ENCODE data around the gene EXOC3L4.

The EXOC3L4 gene

GRCh38 chr14:103101257-103101962, 6.9 kb downstream of the EXOC3L4 start:
- DNase-seq: no peak
- Mint-ChIP-seq H3K4me3 (no peak overlapping the region), H3K36me3 (ENCODE audit: insufficient read depth) (no peaks in the 10 kb centered on the region), H3K4me1 (ENCODE audit: low read depth in 2 of 2) (peaks cover 9 to 12% of the 10 kb centered on the region in 2 donors), H3K27me3 (peaks cover 43 to 74% of the 10 kb centered on the region in 2 donors), H3K27ac (no peak overlapping the region), H3K9me3 (no peaks in the 10 kb centered on the region)
- no peak for ATAC-seq (replicated peaks)

GRCh38 chr14:103101963-103102688, 7.6 kb downstream of the EXOC3L4 start:
- no peak overlapping the region for H3K27ac Mint-ChIP-seq
- H3K9me3 Mint-ChIP-seq: no peaks in the 10 kb centered on the region
- no peak for ATAC-seq (replicated peaks)
- peaks cover 36 to 74% of the 10 kb centered on the region in 2 donors for H3K27me3 Mint-ChIP-seq
- H3K36me3 Mint-ChIP-seq (ENCODE audit: insufficient read depth): no peaks in the 10 kb centered on the region
- peaks cover 9 to 10% of the 10 kb centered on the region in 2 donors for H3K4me1 Mint-ChIP-seq (ENCODE audit: low read depth in 2 of 2)
- DNase-seq: no peak
- H3K4me3 Mint-ChIP-seq: no peak overlapping the region

- Mint-ChIP-seq H3K27me3 (peaks cover 29 to 73% of the 10 kb centered on the region in 2 donors), H3K9me3 (no peaks in the 10 kb centered on the region), H3K27ac (no peak overlapping the region), H3K4me3 (peak overlapping the region in 1 of 2 donors; percentile 36), H3K36me3 (ENCODE audit: insufficient read depth) (no peaks in the 10 kb centered on the region), H3K4me1 (ENCODE audit: low read depth in 2 of 2) (peaks cover 9 to 10% of the 10 kb centered on the region in 2 donors)
- DNase-seq (no peak), ATAC-seq (replicated peaks) (no peak)
Measured at GRCh38 chr14:103102689-103103260, 8.2 kb downstream of the EXOC3L4 start.

GRCh38 chr14:103103461-103104388, 9.2 kb downstream of the EXOC3L4 start:
- H3K27me3 Mint-ChIP-seq: peaks cover 28 to 69% of the 10 kb centered on the region in 2 donors
- no peaks in the 10 kb centered on the region for H3K9me3 Mint-ChIP-seq
- DNase-seq: no peak
- H3K4me3 Mint-ChIP-seq: peak overlapping the region in 1 of 2 donors; percentile 36
- ATAC-seq (replicated peaks): no peak
- peaks cover 9 to 10% of the 10 kb centered on the region in 2 donors for H3K4me1 Mint-ChIP-seq (ENCODE audit: low read depth in 2 of 2)
- no peaks in the 10 kb centered on the region for H3K36me3 Mint-ChIP-seq (ENCODE audit: insufficient read depth)
- H3K27ac Mint-ChIP-seq: no peak overlapping the region

GRCh38 chr14:103104389-103104653, 9.8 kb downstream of the EXOC3L4 start:
- Mint-ChIP-seq H3K9me3 (no peaks in the 10 kb centered on the region), H3K4me3 (no peak overlapping the region), H3K27ac (no peak overlapping the region), H3K4me1 (ENCODE audit: low read depth in 2 of 2) (peaks cover 9 to 10% of the 10 kb centered on the region in 2 donors), H3K27me3 (peaks cover 28 to 69% of the 10 kb centered on the region in 2 donors), H3K36me3 (ENCODE audit: insufficient read depth) (no peaks in the 10 kb centered on the region)
- ATAC-seq (replicated peaks): no peak
- no peak for DNase-seq

- no peak overlapping the region for H3K27ac Mint-ChIP-seq
- peaks cover 28 to 72% of the 10 kb centered on the region in 2 donors for H3K27me3 Mint-ChIP-seq
- peak overlapping the region; percentile 1 to 37 for H3K4me3 Mint-ChIP-seq
- H3K9me3 Mint-ChIP-seq: no peaks in the 10 kb centered on the region
- H3K4me1 Mint-ChIP-seq (ENCODE audit: low read depth in 2 of 2): peaks cover 9 to 10% of the 10 kb centered on the region in 2 donors
- peak; percentile 94 for ATAC-seq (replicated peaks)
- no peaks in the 10 kb centered on the region for H3K36me3 Mint-ChIP-seq (ENCODE audit: insufficient read depth)
- peak; percentile 64 to 75 (median 70) for DNase-seq
Measured at GRCh38 chr14:103104654-103105452, 10.3 kb downstream of the EXOC3L4 start.

- ATAC-seq (replicated peaks) (no peak), DNase-seq (no peak)
- H3K4me3 Mint-ChIP-seq: peak overlapping the region in 1 of 2 donors; percentile 20
- peaks cover 31 to 72% of the 10 kb centered on the region in 2 donors for H3K27me3 Mint-ChIP-seq
- H3K36me3 Mint-ChIP-seq (ENCODE audit: insufficient read depth): no peaks in the 10 kb centered on the region
- no peak overlapping the region for H3K27ac Mint-ChIP-seq
- H3K9me3 Mint-ChIP-seq: no peaks in the 10 kb centered on the region
- H3K4me1 Mint-ChIP-seq (ENCODE audit: low read depth in 2 of 2): peaks cover 9 to 10% of the 10 kb centered on the region in 2 donors
Measured at GRCh38 chr14:103105580-103106150, 11.1 kb downstream of the EXOC3L4 start.

GRCh38 chr14:103107455-103107854, 12.9 kb downstream of the EXOC3L4 start:
- Mint-ChIP-seq H3K27ac (no peak overlapping the region), H3K36me3 (ENCODE audit: insufficient read depth) (no peaks in the 10 kb centered on the region), H3K9me3 (no peaks in the 10 kb centered on the region), H3K27me3 (peaks cover 28 to 71% of the 10 kb centered on the region in 2 donors), H3K4me1 (ENCODE audit: low read depth in 2 of 2) (peaks cover 9% of the 10 kb centered on the region in 2 donors), H3K4me3 (no peak overlapping the region)
- DNase-seq (no peak), ATAC-seq (replicated peaks) (no peak)

GRCh38 chr14:103107941-103108748, 13.6 kb downstream of the EXOC3L4 start:
- no peaks in the 10 kb centered on the region for H3K36me3 Mint-ChIP-seq (ENCODE audit: insufficient read depth)
- no peak overlapping the region for H3K27ac Mint-ChIP-seq
- H3K4me3 Mint-ChIP-seq: no peak overlapping the region
- H3K4me1 Mint-ChIP-seq (ENCODE audit: low read depth in 2 of 2): peaks cover 9% of the 10 kb centered on the region in 2 donors
- no peak for ATAC-seq (replicated peaks)
- H3K27me3 Mint-ChIP-seq: peaks cover 24 to 64% of the 10 kb centered on the region in 2 donors
- H3K9me3 Mint-ChIP-seq: no peaks in the 10 kb centered on the region
- no peak for DNase-seq

GRCh38 chr14:103108749-103109207, 14.3 kb downstream of the EXOC3L4 start:
- H3K36me3 Mint-ChIP-seq (ENCODE audit: insufficient read depth): no peaks in the 10 kb centered on the region
- H3K9me3 Mint-ChIP-seq: no peaks in the 10 kb centered on the region
- H3K27ac Mint-ChIP-seq: no peak overlapping the region
- no peak for DNase-seq
- no peak overlapping the region for H3K4me3 Mint-ChIP-seq
- H3K27me3 Mint-ChIP-seq: peaks cover 19 to 57% of the 10 kb centered on the region in 2 donors
- H3K4me1 Mint-ChIP-seq (ENCODE audit: low read depth in 2 of 2): peaks cover 6 to 9% of the 10 kb centered on the region in 2 donors
- ATAC-seq (replicated peaks): no peak

GRCh38 chr14:103109535-103110441, 15.3 kb downstream of the EXOC3L4 start:
- H3K9me3 Mint-ChIP-seq: no peaks in the 10 kb centered on the region
- H3K27ac Mint-ChIP-seq: no peak overlapping the region
- peaks cover 17 to 53% of the 10 kb centered on the region in 2 donors for H3K27me3 Mint-ChIP-seq
- no peak overlapping the region for H3K4me3 Mint-ChIP-seq
- peaks cover 6 to 10% of the 10 kb centered on the region in 2 donors for H3K4me1 Mint-ChIP-seq (ENCODE audit: low read depth in 2 of 2)
- DNase-seq: no peak
- ATAC-seq (replicated peaks): no peak
- no peaks in the 10 kb centered on the region for H3K36me3 Mint-ChIP-seq (ENCODE audit: insufficient read depth)

All from effector memory CD8-positive, alpha-beta T cell (primary cell).